Neural cell (in vitro differentiated cells): ENCODE results near the gene GTPBP2. TPM values are rescaled to one million over a fixed set of nuclear protein-coding genes. Genes with fewer than 3 reads are reported as not detected.

Experiments
- H2AFZ ChIP-seq: fragments of 200-600, 300-800 bp; sonication (generic), shearing (Covaris generic); 2 replicates; pipeline ENCODE4 v1.6.0; 2014; ENCODE audit warnings: low read depth, mild to moderate bottlenecking, antibody characterized with exemption, low read length, moderate library complexity
- H3F3A ChIP-seq: fragments of 200-600 bp; shearing (Covaris generic); 2 replicates; pipeline ENCODE4 v1.6.1; 2016; ENCODE audit warnings: mild to moderate bottlenecking, moderate library complexity, mixed read lengths, antibody characterized with exemption, low read length; ENCODE audit not compliant: insufficient read depth, poor library complexity, severe bottlenecking
- H3K27ac ChIP-seq: fragments of 200-600, 300-800 bp; sonication (generic), shearing (Covaris generic); 2 replicates; pipeline ENCODE4 v1.5.1; 2014; ENCODE audit warnings: mild to moderate bottlenecking, low read length, moderate library complexity
- H3K27me3 ChIP-seq: fragments of 300-800, 200-600 bp; sonication (generic), shearing (Covaris generic); 2 replicates; pipeline ENCODE4 v1.6.0; 2014; ENCODE audit warnings: mild to moderate bottlenecking, low read depth, low read length, moderate library complexity; ENCODE audit not compliant: insufficient read depth
- H3K36me3 ChIP-seq: fragments of 300-800, 200-600 bp; sonication (generic), shearing (Covaris generic); 2 replicates; pipeline ENCODE4 v1.5.1; 2014; ENCODE audit warnings: mild to moderate bottlenecking, antibody characterized with exemption, low read length, moderate library complexity; ENCODE audit not compliant: insufficient read depth
- H3K4me2 ChIP-seq: fragments of 300-800, 200-600 bp; sonication (generic), shearing (Covaris generic); 2 replicates; pipeline ENCODE4 v1.6.0; 2014; ENCODE audit warnings: mild to moderate bottlenecking, low read length
- H3K4me3 ChIP-seq: fragments of 300-800, 200-600 bp; sonication (generic), shearing (Covaris generic); 2 replicates; pipeline ENCODE4 v1.5.1; 2014; ENCODE audit warnings: mild to moderate bottlenecking, low read length, moderate library complexity
- H3K79me2 ChIP-seq: fragments of 200-600 bp; shearing (Covaris generic); replicated peaks from 2 replicates; pipeline ENCODE4 v1.6.0; 2014; ENCODE audit warnings: mild to moderate bottlenecking, low read length, moderate library complexity; ENCODE audit not compliant: insufficient read depth
- H3K9ac ChIP-seq: fragments of 300-800, 200-600 bp; sonication (generic), shearing (Covaris generic); 2 replicates; pipeline ENCODE4 v1.6.1; 2016; ENCODE audit warnings: mild to moderate bottlenecking, low read length, mixed read lengths
- H3K9me2 ChIP-seq: fragments of 200-600 bp; shearing (Covaris generic); 2 replicates; pipeline ENCODE4 v1.6.1; 2016; ENCODE audit warnings: mild to moderate bottlenecking, low read length, mixed read lengths; ENCODE audit not compliant: insufficient read depth
- H3K9me3 ChIP-seq: fragments of 200-600, 300-800 bp; sonication (generic), shearing (Covaris generic); 2 replicates; pipeline ENCODE4 v1.6.1; 2016; ENCODE audit warnings: mild to moderate bottlenecking, mixed run types, low read length, moderate library complexity, mixed read lengths
- H4K20me1 ChIP-seq: fragments of 200-600 bp; shearing (Covaris generic); 2 replicates; pipeline ENCODE4 v1.6.1; 2016; ENCODE audit warnings: mild to moderate bottlenecking, mixed run types; ENCODE audit not compliant: insufficient read depth
- CTCF ChIP-seq: fragments of 450-650 bp; IDR thresholded peaks from 2 replicates; pipeline ENCODE4 v1.5.1; 2014; ENCODE audit warnings: antibody characterized with exemption, mild to moderate bottlenecking, moderate library complexity; ENCODE audit not compliant: poor library complexity, severe bottlenecking
- EP300 ChIP-seq: fragments of 450-650 bp; conservative IDR thresholded peaks from 2 replicates; pipeline ENCODE4 v1.6.1; 2014; ENCODE audit warnings: antibody characterized with exemption, mild to moderate bottlenecking, moderate library complexity; ENCODE audit not compliant: poor library complexity, severe bottlenecking
- EZH2 ChIP-seq: fragments of 200-600, 300-800 bp; shearing (Covaris generic), sonication (generic); IDR thresholded peaks from 2 replicates; pipeline ENCODE4 v1.6.1; 2014; ENCODE audit warnings: antibody characterized with exemption, low read length, borderline replicate concordance, mild to moderate bottlenecking; ENCODE audit not compliant: insufficient read depth, poor library complexity, severe bottlenecking
- MXI1 ChIP-seq: fragments of 450-650 bp; conservative IDR thresholded peaks from 2 replicates; pipeline ENCODE4 v1.6.1; 2014; ENCODE audit warnings: antibody characterized with exemption, mild to moderate bottlenecking; ENCODE audit not compliant: poor library complexity, severe bottlenecking
- POLR2AphosphoS5 ChIP-seq: IDR thresholded peaks from 2 replicates; pipeline ENCODE4 v1.6.1; 2012
- RAD21 ChIP-seq: fragments of 450-650 bp; conservative IDR thresholded peaks from 2 replicates; pipeline ENCODE4 v1.6.1; 2014; ENCODE audit warnings: antibody characterized with exemption, mild to moderate bottlenecking, moderate library complexity
- REST ChIP-seq: IDR thresholded peaks from 2 replicates; pipeline ENCODE4 v1.6.1; 2012; ENCODE audit warnings: borderline replicate concordance
- SMC3 ChIP-seq: fragments of 450-650 bp; conservative IDR thresholded peaks from 2 replicates; pipeline ENCODE4 v1.6.1; 2014; ENCODE audit warnings: antibody characterized with exemption, mild to moderate bottlenecking, moderate library complexity; ENCODE audit not compliant: poor library complexity
- TAF1 ChIP-seq: IDR thresholded peaks from 2 replicates; pipeline ENCODE4 v1.6.1; 2012; ENCODE audit warnings: low read depth
- polyA plus RNA-seq: library from polyadenylated mRNA; depleted of rRNA; stranded (reverse); fragments of >200 nt; gene quantifications from 2 replicates; pipeline ENCODE4 v1.2.3, GENCODE V29; 2014

Gene GTPBP2
- polyA plus RNA-seq, 1 donor from 2014 or later: 103 TPM

- peak within 1 kb of the TSS; percentile 83 for H3K27ac ChIP-seq
- H3K79me2 ChIP-seq: peaks cover 41% of the 10 kb centered on the region
- no peaks in the 10 kb centered on the region for H3K9me3 ChIP-seq
- H3K27me3 ChIP-seq: no peaks in the 10 kb centered on the region
- TF ChIP-seq REST (peak; percentile 47), RAD21 (peak; percentile 25), EZH2 (no peak), CTCF (peak; percentile 55), SMC3 (no peak), POLR2AphosphoS5 (peak; percentile 92), EP300 (peak; percentile 33), MXI1 (peak; percentile 98), TAF1 (peak; percentile 90)
- no peaks in the 10 kb centered on the region for H3K9me2 ChIP-seq
- H3K4me2 ChIP-seq: peak within 1 kb of the TSS; percentile 81
- H3F3A ChIP-seq: no peaks in the 10 kb centered on the region
- H3K36me3 ChIP-seq: no peaks in the 10 kb centered on the region
- H3K4me3 ChIP-seq: peak within 1 kb of the TSS; percentile 100
- peak within 1 kb of the TSS; percentile 80 for H3K9ac ChIP-seq
- H4K20me1 ChIP-seq: no peaks in the 10 kb centered on the region
- peak within 1 kb of the TSS; percentile 85 for H2AFZ ChIP-seq
Measured at GRCh38 chr6:43575772-43576551, 53.1 kb downstream of the GTPBP2 start, which contains the start of the genes POLH and XPO5. Gene POLH (plus strand): TSS chr6:43576185. CDS start chr6:43582320, 6,135 bp downstream. Gene XPO5 (minus strand): TSS chr6:43576038. CDS start chr6:43575864, 174 bp downstream.

GRCh38 chr6:43575105-43575771, 53.8 kb downstream of the GTPBP2 start:
- H3F3A ChIP-seq: no peaks in the 10 kb centered on the region
- H3K9ac ChIP-seq: peak overlapping the region; percentile 80
- H3K9me3 ChIP-seq: no peaks in the 10 kb centered on the region
- H3K36me3 ChIP-seq: no peaks in the 10 kb centered on the region
- H3K4me2 ChIP-seq: peak overlapping the region; percentile 77
- no peaks in the 10 kb centered on the region for H3K9me2 ChIP-seq
- H3K4me3 ChIP-seq: peak overlapping the region; percentile 100
- TF ChIP-seq REST: no peak
- TF ChIP-seq EZH2: no peak
- no peak for TF ChIP-seq MXI1
- no peak for TF ChIP-seq SMC3
- no peak for TF ChIP-seq POLR2AphosphoS5
- TF ChIP-seq RAD21: no peak
- no peak for TF ChIP-seq CTCF
- no peak for TF ChIP-seq EP300
- no peak for TF ChIP-seq TAF1
- peak overlapping the region; percentile 65 for H2AFZ ChIP-seq
- H4K20me1 ChIP-seq: no peaks in the 10 kb centered on the region
- H3K79me2 ChIP-seq: peaks cover 41% of the 10 kb centered on the region
- peak overlapping the region; percentile 37 for H3K27ac ChIP-seq
- no peaks in the 10 kb centered on the region for H3K27me3 ChIP-seq
